GM21360 (cell line): ENCODE results near the gene GALC.

ENCODE experiments used
- ATAC-seq: cut with Tn5 transposase; IDR thresholded peaks from one replicate; pipeline ENCODE4 v1.9.1; 2021; ENCODE audit warnings: mild to moderate bottlenecking, moderate library complexity; ENCODE audit not compliant: unreplicated experiment

GALC gene

DNA sequence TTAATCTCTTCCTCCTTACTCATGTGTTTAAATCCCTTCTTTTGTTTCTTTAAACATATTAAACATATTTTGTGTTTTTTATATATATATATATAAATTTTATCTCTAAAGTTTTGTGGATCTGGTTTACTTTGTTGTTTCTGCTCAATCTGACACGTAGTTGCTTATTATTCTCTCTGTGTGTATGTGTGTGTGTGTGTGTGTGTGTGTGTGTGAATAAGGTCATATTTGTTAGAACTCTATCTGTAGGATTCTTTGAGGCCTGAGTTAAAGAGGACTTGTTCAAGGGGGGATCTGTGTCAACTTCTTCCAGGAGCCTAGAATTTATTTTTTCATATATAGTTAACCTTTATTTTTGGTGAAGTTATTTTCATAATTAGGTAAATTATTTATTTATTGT lies 14.6 kb upstream of the GALC start:
- no peak for ATAC-seq

- ATAC-seq: peak; percentile 91
Observed at GRCh38 chr14:88005978-88006851, 13.2 kb upstream of the GALC start.

GRCh38 chr14:88005050-88005481 lies 12.1 kb upstream of the GALC start, which contains the start of gene GPR65:
TSS of gene GPR65 (plus strand) at chr14:88005135. CDS start at chr14:88010848, 5,713 bp downstream.
- ATAC-seq: peak; percentile 58

DNA sequence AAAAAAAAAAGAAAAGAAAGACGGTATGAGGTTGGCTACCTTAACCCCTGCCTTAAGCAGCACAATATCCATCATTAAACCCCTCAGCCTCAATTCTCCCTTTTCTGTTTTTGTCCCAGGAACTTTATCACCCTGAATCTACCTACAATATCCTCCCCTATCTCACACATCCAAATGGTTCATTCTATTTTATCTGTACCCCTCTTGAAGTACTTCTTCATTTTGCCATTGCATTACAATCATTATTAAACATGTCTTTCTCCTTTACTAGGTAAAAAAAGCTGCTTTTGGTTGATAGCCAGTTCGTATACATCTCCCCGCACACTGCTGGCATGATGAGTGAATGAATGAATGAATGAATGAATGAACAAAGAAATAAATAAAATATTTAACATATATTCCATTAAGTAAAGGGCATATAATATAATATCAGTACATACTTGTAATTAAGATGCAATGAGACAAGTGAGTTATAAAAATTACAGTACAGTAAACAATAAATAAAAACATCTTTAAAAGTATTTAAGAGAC lies 11.6 kb upstream of the GALC start:
- ATAC-seq: no peak

GRCh38 chr14:88003425-88003824 lies 10.4 kb upstream of the GALC start:
- no peak for ATAC-seq

DNA sequence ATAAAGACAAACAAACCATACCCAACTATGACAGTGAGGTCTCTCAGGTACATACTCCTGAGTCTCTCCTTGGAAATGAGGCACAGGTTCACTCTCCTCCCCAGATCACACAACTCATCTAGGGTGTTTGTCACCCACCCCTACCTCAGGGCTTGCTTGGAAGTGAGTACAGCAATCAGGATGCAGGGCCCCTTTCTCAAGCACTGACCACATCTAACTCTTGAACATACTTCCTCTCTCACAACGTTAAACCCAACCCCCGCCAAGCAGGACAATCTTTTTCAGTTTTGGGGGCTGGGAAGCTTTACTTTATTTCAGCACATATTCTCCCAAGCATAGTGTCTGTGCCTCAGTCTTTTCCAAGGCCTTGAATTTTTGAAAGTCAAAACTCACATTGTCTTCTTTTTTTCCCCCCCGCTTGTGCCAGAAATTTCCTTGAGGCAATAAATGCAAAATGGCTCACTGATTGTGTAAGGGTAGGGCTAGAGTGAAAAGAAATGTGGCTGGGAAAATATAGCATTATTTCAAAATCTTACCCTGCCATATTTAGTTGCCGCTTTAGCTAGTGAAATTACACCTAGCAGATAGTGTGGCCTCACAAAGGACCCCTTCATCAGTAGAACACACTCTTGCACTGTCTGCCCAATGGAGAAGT lies 9.6 kb upstream of the GALC start:
- no peak for ATAC-seq

DNA sequence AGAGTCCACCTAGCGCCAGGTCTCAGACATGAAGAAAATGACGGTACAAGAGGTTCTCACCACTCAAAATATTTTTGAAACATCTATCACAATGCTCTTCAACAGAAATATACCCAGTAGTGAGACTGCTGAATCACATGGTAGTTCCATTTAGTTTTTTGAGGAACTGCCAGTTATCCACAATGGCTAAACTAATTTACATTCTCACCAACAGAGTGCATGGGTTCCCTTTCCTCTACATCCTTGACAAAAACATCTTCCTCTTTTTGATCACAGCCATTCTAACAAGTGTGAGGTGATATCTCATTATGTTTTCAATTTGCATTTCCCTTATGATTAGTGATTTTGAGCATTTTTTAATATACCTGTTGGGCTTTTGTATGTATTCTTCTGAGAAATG lies 6.3 kb upstream of the GALC start:
- ATAC-seq: no peak

- no peak for ATAC-seq
Observed at GRCh38 chr14:87998482-87998881, 5.5 kb upstream of the GALC start.

- no peak for ATAC-seq
Observed at GRCh38 chr14:87996291-87996592, 3.3 kb upstream of the GALC start.

DNA sequence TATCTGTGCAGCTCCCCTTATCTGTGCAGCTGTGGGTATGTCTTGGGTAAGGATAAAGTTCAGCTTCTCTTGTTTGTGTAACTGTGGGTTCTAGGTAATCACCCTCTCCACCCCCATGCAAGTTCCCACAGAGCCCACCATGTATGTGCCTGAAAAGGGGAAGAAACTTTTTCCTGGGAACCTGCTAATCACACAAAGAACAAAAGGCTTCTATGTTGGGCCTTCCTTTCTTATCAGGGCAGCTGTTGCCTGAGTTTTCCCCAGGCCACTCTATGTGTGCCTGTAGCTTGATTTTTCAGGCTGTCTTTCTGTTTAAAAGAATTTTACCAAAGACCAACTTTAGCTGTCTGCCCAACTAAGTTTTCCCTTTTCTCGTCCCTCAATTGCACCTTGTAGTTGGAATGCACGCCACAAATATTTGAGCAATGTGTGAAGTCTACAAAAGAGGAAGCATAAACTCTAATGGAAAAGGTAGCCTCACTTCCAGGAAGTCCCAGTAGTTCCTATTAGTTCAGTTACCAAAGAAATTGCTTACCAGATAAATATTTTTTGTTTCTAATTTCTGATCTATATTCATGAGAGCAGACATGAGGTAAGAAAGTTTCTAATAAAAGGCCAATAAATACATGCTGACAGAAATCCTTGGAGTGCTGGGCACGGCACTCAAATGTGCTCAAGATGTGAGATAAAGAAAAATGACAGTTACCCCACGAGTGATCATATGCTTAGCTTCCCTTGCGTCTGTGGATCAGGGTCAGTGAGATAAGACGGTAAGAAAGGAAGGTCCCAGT lies 2.7 kb upstream of the GALC start:
- no peak for ATAC-seq

DNA sequence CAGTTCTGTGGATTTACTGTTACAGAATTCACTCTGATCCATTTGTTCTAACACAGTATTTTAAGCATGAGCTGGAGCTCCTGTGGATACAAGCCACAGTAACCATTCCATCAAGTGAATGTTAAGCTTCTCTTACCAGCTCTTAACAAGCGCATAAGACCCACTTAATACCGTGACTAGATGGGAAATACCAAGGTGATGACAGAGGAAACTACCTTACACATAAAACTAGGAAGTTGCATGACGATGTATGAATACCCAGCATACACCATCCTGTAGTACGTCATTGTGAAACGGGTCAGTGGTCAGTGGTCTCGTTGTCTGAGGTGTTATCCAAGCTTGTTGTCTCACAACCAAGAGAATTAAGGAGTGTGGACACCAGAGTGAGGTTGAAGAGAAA lies 2.0 kb upstream of the GALC start:
- peak; percentile 28 for ATAC-seq

DNA sequence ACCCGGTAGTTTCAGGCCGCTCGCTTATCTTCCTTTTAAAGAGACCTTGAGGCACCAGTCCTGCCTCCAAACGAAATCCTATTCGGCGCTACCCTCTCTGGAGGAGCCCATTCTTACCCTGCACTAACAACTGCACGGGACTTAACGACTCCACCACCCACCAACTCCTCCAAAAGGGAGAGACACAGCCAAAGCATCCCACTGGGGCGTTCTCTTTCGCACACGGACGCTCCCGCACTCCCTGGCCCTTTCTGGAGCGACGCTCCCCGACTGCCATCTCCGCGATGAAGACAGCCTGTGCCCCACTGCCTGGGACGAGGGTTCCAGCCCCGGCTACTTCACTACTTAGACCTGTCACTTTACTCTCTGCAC lies 650 bp downstream of the GALC start:
- ATAC-seq: peak; percentile 3

DNA sequence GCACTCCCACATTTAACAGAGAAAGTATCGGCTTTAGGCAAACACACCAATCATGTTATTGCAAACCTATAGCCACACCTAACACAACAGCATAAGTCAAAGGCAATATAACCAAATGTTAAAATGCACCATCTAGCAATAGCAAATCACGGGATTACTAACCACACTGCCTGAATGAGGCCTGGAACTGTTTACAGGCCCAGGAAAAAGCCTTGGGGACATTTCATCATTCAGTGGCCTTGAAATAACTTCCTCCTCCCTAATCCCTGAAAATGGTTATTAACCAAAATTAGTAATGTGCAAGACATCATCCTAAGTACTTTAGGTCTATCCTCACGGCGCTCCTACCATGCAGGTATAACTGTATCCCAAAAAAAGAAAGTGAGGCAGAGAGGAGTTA lies 2.3 kb downstream of the GALC start:
- no peak for ATAC-seq

GRCh38 chr14:87989956-87990299 lies 3.1 kb downstream of the GALC start:
- ATAC-seq: no peak

DNA sequence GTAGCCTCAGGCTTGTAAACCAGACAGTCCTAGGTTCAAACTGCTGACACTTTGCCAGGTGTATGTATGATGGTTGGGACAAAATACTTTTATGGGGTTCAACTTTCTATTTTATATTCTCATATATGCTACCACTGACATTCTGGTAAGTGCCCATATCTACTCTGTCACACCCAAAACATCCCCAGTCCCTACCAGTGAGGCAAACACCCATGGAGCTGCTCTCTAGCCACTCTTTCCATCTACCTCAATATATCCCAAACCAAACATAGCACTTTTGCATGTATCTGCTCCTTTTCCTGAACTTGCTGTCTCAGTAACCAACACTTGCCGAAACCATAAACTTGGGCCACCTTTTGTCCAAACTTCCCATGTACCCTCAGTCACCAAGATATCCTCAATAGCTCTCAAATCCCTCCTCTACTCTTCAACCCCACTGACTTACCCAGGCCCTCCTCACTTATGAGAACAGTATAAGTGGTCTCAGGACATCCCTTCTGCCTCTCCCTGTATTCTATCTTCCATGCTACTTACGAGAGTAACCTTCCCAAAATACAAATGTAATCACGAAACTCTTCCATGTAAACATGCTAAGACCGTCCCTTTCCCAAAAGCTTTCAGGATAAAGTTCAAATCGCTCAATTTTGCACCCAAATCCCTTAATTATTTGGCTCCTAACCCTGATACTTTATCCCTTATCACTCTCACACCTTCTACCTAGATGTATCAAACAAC lies 3.6 kb downstream of the GALC start:
- no peak for ATAC-seq

- ATAC-seq: no peak
Observed at GRCh38 chr14:87979689-87980088, 13.3 kb downstream of the GALC start.

GRCh38 chr14:87975636-87976035 lies 17.3 kb downstream of the GALC start:
- no peak for ATAC-seq

- peak; percentile 99 for ATAC-seq
Observed at GRCh38 chr14:87971010-87971409, 22.0 kb downstream of the GALC start.

GRCh38 chr14:87967496-87967895 lies 25.5 kb downstream of the GALC start:
- ATAC-seq: no peak

DNA sequence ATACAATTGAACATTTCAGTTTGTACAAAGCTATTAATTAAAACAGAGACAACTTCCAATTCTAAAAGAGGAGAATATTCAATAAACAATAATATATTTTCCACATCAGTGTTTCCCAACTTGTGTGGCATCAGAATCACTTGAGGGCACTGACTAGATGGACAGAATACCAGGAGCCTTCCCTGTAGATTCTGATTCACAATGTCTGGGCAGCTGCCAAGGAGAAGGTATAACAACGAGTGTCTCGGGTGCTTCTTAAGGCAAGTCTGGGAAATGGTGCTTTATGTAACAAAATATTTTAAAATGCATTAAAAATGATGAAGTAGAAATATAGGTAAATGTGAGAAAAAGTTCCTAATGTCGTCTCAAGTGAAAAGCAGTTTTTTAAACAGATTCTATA lies 26.2 kb downstream of the GALC start:
- ATAC-seq: no peak

DNA sequence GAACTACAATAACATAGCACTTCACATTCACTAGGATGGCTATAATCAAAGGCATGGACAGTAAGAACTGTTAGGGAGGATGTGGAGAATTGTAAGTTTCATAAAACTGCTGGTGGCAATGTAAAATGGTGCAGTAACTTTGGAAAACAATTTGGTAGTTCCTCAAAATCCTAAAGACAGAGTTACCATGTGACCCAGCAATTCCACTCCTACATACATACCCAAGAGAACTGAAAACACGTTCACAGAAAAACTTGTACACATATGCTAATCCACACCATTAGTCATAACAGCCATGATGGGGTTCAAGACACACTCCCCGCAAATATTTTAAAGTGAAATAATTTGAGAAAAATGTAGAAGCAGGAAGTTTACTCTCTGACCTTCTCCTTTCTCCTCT lies 31.7 kb downstream of the GALC start:
- no peak for ATAC-seq
